ENCODE measurements around the gene KDR. TPM values are rescaled to one million over a fixed set of nuclear protein-coding genes. Genes with fewer than 3 reads are reported as not detected.

KDR gene
- total RNA-seq, 5 donors from 2014 or later (not counting 1 experiment from before 2014, with no cell fraction given), result 0.10 to 0.28 (median 0.23) TPM; not detected in 2

GRCh38 chr4:55143858-55144257 lies 18.5 kb upstream of the KDR start:
- H3K9me3 Mint-ChIP-seq, result no peaks in the 10 kb centered on the region
- Histone ChIP-seq H3K27me3 (replicated peaks in 1 of 2; ENCODE audit: control insufficient read depth in 2 of 2, extremely low read depth in 1 of 2, insufficient read depth in 2 of 2, low read length in 1 of 2) (no peaks in the 10 kb centered on the region), H3K4me3 (ENCODE audit: control insufficient read depth in 1 of 2, extremely low read depth in 1 of 2, low read length in 1 of 2) (no peak overlapping the region), H3K27ac (ENCODE audit: low read length) (no peak overlapping the region), H3K4me1 (ENCODE audit: control insufficient read depth in 1 of 2, extremely low read depth in 1 of 2, insufficient read depth in 2 of 2, low read length in 2 of 2) (no peaks in the 10 kb centered on the region), H3K36me3 (ENCODE audit: control insufficient read depth in 2 of 2, extremely low read depth in 1 of 2, insufficient read depth in 1 of 2, low read length in 1 of 2) (no peaks in the 10 kb centered on the region), H3K9me3 (no peaks in the 10 kb centered on the region)
- ChIA-PET POLR2A (no interaction called here), CTCF (no interaction called here)
- WGBS (ENCODE audit: insufficient coverage), result no CpG with 5 or more reads among the region's 2 CpGs
- DNase-seq, result no peak
- no peak overlapping the region for H3K4me3 Mint-ChIP-seq
- peaks cover 11 to 13% of the 10 kb centered on the region in 2 donors for H3K27me3 Mint-ChIP-seq
- no peaks in the 10 kb centered on the region for H3K36me3 Mint-ChIP-seq
- ATAC-seq (replicated peaks in 1 of 4), result no peak
- H3K27ac Mint-ChIP-seq, result no peak overlapping the region
- no peaks in the 10 kb centered on the region for H3K4me1 Mint-ChIP-seq

- no peaks in the 10 kb centered on the region for H3K9me3 ChIP-seq
- Mint-ChIP-seq H3K27ac (no peak overlapping the region), H3K4me1 (no peaks in the 10 kb centered on the region), H3K9me3 (no peaks in the 10 kb centered on the region), H3K4me3 (no peak overlapping the region), H3K36me3 (no peaks in the 10 kb centered on the region), H3K27me3 (peaks cover 10 to 23% of the 10 kb centered on the region in 2 donors)
- H3K27ac ChIP-seq (ENCODE audit: low read length), result no peak overlapping the region
- POLR2A ChIA-PET, result no interaction called here
- no peak overlapping the region for H3K4me3 ChIP-seq (ENCODE audit: control insufficient read depth in 1 of 2, extremely low read depth in 1 of 2, low read length in 1 of 2)
- DNase-seq (no peak), ATAC-seq (replicated peaks in 1 of 4) (no peak)
- H3K4me1 ChIP-seq (ENCODE audit: control insufficient read depth in 1 of 2, extremely low read depth in 1 of 2, insufficient read depth in 2 of 2, low read length in 2 of 2), result no peaks in the 10 kb centered on the region
- H3K36me3 ChIP-seq (ENCODE audit: control insufficient read depth in 2 of 2, extremely low read depth in 1 of 2, insufficient read depth in 1 of 2, low read length in 1 of 2), result no peaks in the 10 kb centered on the region
- H3K27me3 ChIP-seq (replicated peaks in 1 of 2; ENCODE audit: control insufficient read depth in 2 of 2, extremely low read depth in 1 of 2, insufficient read depth in 2 of 2, low read length in 1 of 2), result no peaks in the 10 kb centered on the region
- no CpG with 5 or more reads among the region's 4 CpGs for WGBS (ENCODE audit: insufficient coverage)
- CTCF ChIA-PET, result no interaction called here
These were observed 13.0 kb upstream of the KDR start for GRCh38 chr4:55138367-55138766.

GRCh38 chr4:55136634-55137033 lies 11.2 kb upstream of the KDR start:
- Mint-ChIP-seq H3K9me3 (no peaks in the 10 kb centered on the region), H3K27ac (no peak overlapping the region), H3K4me3 (no peak overlapping the region), H3K27me3 (peaks cover 7 to 23% of the 10 kb centered on the region in 2 donors), H3K4me1 (no peaks in the 10 kb centered on the region), H3K36me3 (no peaks in the 10 kb centered on the region)
- Histone ChIP-seq H3K4me3 (ENCODE audit: control insufficient read depth in 1 of 2, extremely low read depth in 1 of 2, low read length in 1 of 2) (no peak overlapping the region), H3K9me3 (no peaks in the 10 kb centered on the region), H3K4me1 (ENCODE audit: control insufficient read depth in 1 of 2, extremely low read depth in 1 of 2, insufficient read depth in 2 of 2, low read length in 2 of 2) (no peaks in the 10 kb centered on the region), H3K27me3 (replicated peaks in 1 of 2; ENCODE audit: control insufficient read depth in 2 of 2, extremely low read depth in 1 of 2, insufficient read depth in 2 of 2, low read length in 1 of 2) (no peaks in the 10 kb centered on the region), H3K27ac (ENCODE audit: low read length) (no peak overlapping the region), H3K36me3 (ENCODE audit: control insufficient read depth in 2 of 2, extremely low read depth in 1 of 2, insufficient read depth in 1 of 2, low read length in 1 of 2) (no peaks in the 10 kb centered on the region)
- ATAC-seq (replicated peaks in 1 of 4) (no peak), DNase-seq (no peak)
- no CpG with 5 or more reads among the region's 2 CpGs for WGBS (ENCODE audit: insufficient coverage)
- ChIA-PET POLR2A (no interaction called here), CTCF (no interaction called here)

- H3K36me3 Mint-ChIP-seq, result no peaks in the 10 kb centered on the region
- ChIA-PET POLR2A (no interaction called here), CTCF (no interaction called here)
- Histone ChIP-seq H3K27ac (ENCODE audit: low read length) (no peak overlapping the region), H3K36me3 (ENCODE audit: control insufficient read depth in 2 of 2, extremely low read depth in 1 of 2, insufficient read depth in 1 of 2, low read length in 1 of 2) (no peaks in the 10 kb centered on the region), H3K4me1 (ENCODE audit: control insufficient read depth in 1 of 2, extremely low read depth in 1 of 2, insufficient read depth in 2 of 2, low read length in 2 of 2) (no peaks in the 10 kb centered on the region), H3K4me3 (ENCODE audit: control insufficient read depth in 1 of 2, extremely low read depth in 1 of 2, low read length in 1 of 2) (no peak overlapping the region), H3K27me3 (replicated peaks in 1 of 2; ENCODE audit: control insufficient read depth in 2 of 2, extremely low read depth in 1 of 2, insufficient read depth in 2 of 2, low read length in 1 of 2) (no peaks in the 10 kb centered on the region), H3K9me3 (no peaks in the 10 kb centered on the region)
- ATAC-seq (replicated peaks in 1 of 4), result no peak
- no peaks in the 10 kb centered on the region for H3K9me3 Mint-ChIP-seq
- H3K4me1 Mint-ChIP-seq, result no peaks in the 10 kb centered on the region
- H3K4me3 Mint-ChIP-seq, result no peak overlapping the region
- H3K27ac Mint-ChIP-seq, result no peak overlapping the region
- WGBS (ENCODE audit: insufficient coverage), result no CpG with 5 or more reads among the region's 3 CpGs
- no peak for DNase-seq
- H3K27me3 Mint-ChIP-seq, result peaks cover 4 to 19% of the 10 kb centered on the region in 2 donors
These were observed 8.6 kb upstream of the KDR start for GRCh38 chr4:55133951-55134350.

GRCh38 chr4:55132775-55133174 lies 7.4 kb upstream of the KDR start:
- peaks cover 5 to 25% of the 10 kb centered on the region in 2 donors for H3K27me3 Mint-ChIP-seq
- no peak overlapping the region for H3K4me3 Mint-ChIP-seq
- ChIA-PET CTCF (no interaction called here), POLR2A (interaction anchor here in 1 of 2 donors (0.6 kb wide), 1 partner anchor 929 kb away, joined by 3 read pairs; no protein-coding TSS in a partner anchor)
- H3K27ac Mint-ChIP-seq, result no peak overlapping the region
- peaks cover 0 to 3% (median 3%) of the 10 kb centered on the region in 3 donors for H3K9me3 Mint-ChIP-seq
- H3K27ac ChIP-seq (ENCODE audit: low read length), result no peak overlapping the region
- H3K36me3 Mint-ChIP-seq, result no peaks in the 10 kb centered on the region
- no peaks in the 10 kb centered on the region for H3K36me3 ChIP-seq (ENCODE audit: control insufficient read depth in 2 of 2, extremely low read depth in 1 of 2, insufficient read depth in 1 of 2, low read length in 1 of 2)
- no peaks in the 10 kb centered on the region for H3K27me3 ChIP-seq (replicated peaks in 1 of 2; ENCODE audit: control insufficient read depth in 2 of 2, extremely low read depth in 1 of 2, insufficient read depth in 2 of 2, low read length in 1 of 2)
- ATAC-seq (replicated peaks in 1 of 4) (no peak), DNase-seq (no peak)
- no peaks in the 10 kb centered on the region for H3K4me1 ChIP-seq (ENCODE audit: control insufficient read depth in 1 of 2, extremely low read depth in 1 of 2, insufficient read depth in 2 of 2, low read length in 2 of 2)
- H3K4me1 Mint-ChIP-seq, result no peaks in the 10 kb centered on the region
- H3K9me3 ChIP-seq, result no peaks in the 10 kb centered on the region
- H3K4me3 ChIP-seq (ENCODE audit: control insufficient read depth in 1 of 2, extremely low read depth in 1 of 2, low read length in 1 of 2), result no peak overlapping the region
- no CpG with 5 or more reads among the region's 1 CpG for WGBS (ENCODE audit: insufficient coverage)

- DNase-seq (no peak), ATAC-seq (replicated peaks in 1 of 4) (no peak)
- Histone ChIP-seq H3K27me3 (replicated peaks in 1 of 2; ENCODE audit: control insufficient read depth in 2 of 2, extremely low read depth in 1 of 2, insufficient read depth in 2 of 2, low read length in 1 of 2) (peaks cover 22 to 23% of the 10 kb centered on the region in 2 experiments), H3K4me3 (ENCODE audit: control insufficient read depth in 1 of 2, extremely low read depth in 1 of 2, low read length in 1 of 2) (no peak overlapping the region), H3K9me3 (no peaks in the 10 kb centered on the region), H3K27ac (ENCODE audit: low read length) (no peak overlapping the region), H3K4me1 (ENCODE audit: control insufficient read depth in 1 of 2, extremely low read depth in 1 of 2, insufficient read depth in 2 of 2, low read length in 2 of 2) (no peaks in the 10 kb centered on the region), H3K36me3 (ENCODE audit: control insufficient read depth in 2 of 2, extremely low read depth in 1 of 2, insufficient read depth in 1 of 2, low read length in 1 of 2) (no peaks in the 10 kb centered on the region)
- Mint-ChIP-seq H3K27ac (no peak overlapping the region), H3K9me3 (peaks cover 0 to 3% (median 3%) of the 10 kb centered on the region in 3 donors), H3K36me3 (no peaks in the 10 kb centered on the region), H3K27me3 (peaks cover 33 to 34% of the 10 kb centered on the region in 2 donors), H3K4me1 (peaks cover 0 to 14% (median 5%) of the 10 kb centered on the region in 3 donors), H3K4me3 (no peak overlapping the region)
- ChIA-PET CTCF (no interaction called here), POLR2A (no interaction called here)
- WGBS (ENCODE audit: insufficient coverage), result 25% methylated on average over 1 of the region's 4 CpGs
These were observed 2.1 kb upstream of the KDR start for GRCh38 chr4:55127521-55127920.

GRCh38 chr4:55127053-55127452 lies 1.7 kb upstream of the KDR start:
- no peak overlapping the region for H3K4me3 ChIP-seq (ENCODE audit: control insufficient read depth in 1 of 2, extremely low read depth in 1 of 2, low read length in 1 of 2)
- no peak overlapping the region for H3K4me3 Mint-ChIP-seq
- DNase-seq, result no peak
- ATAC-seq (replicated peaks in 1 of 4), result no peak
- peaks cover 22 to 23% of the 10 kb centered on the region in 2 experiments for H3K27me3 ChIP-seq (replicated peaks in 1 of 2; ENCODE audit: control insufficient read depth in 2 of 2, extremely low read depth in 1 of 2, insufficient read depth in 2 of 2, low read length in 1 of 2)
- H3K27ac ChIP-seq (ENCODE audit: low read length), result no peak overlapping the region
- H3K36me3 ChIP-seq (ENCODE audit: control insufficient read depth in 2 of 2, extremely low read depth in 1 of 2, insufficient read depth in 1 of 2, low read length in 1 of 2), result no peaks in the 10 kb centered on the region
- ChIA-PET POLR2A (no interaction called here), CTCF (no interaction called here)
- no peaks in the 10 kb centered on the region for H3K36me3 Mint-ChIP-seq
- H3K27me3 Mint-ChIP-seq, result peaks cover 34 to 37% of the 10 kb centered on the region in 2 donors
- no CpG with 5 or more reads among the region's 3 CpGs for WGBS (ENCODE audit: insufficient coverage)
- H3K27ac Mint-ChIP-seq, result no peak overlapping the region
- H3K9me3 ChIP-seq, result no peaks in the 10 kb centered on the region
- peaks cover 0 to 14% (median 5%) of the 10 kb centered on the region in 3 donors for H3K4me1 Mint-ChIP-seq
- H3K9me3 Mint-ChIP-seq, result peaks cover 0 to 3% (median 3%) of the 10 kb centered on the region in 3 donors
- H3K4me1 ChIP-seq (ENCODE audit: control insufficient read depth in 1 of 2, extremely low read depth in 1 of 2, insufficient read depth in 2 of 2, low read length in 2 of 2), result no peaks in the 10 kb centered on the region

Data from T-cell (primary cell).